ENCODE data around the gene ZNF614. TPM values are rescaled to one million over a fixed set of nuclear protein-coding genes. Genes with fewer than 3 reads are reported as not detected.
"Not testable (repeated sequence)": the region's sequence is repeated elsewhere in the genome, so short reads cannot be mapped to it uniquely, and the experiment has no call there.

Gene ZNF614
- total and polyA plus RNA-seq, 9 donors = 6.3 to 12.7 (median 10.1) TPM

- H3K4me3 ChIP-seq = no peak overlapping the region
- intact Hi-C loops (cut with DNase I) = no loop called here
- no peaks in the 10 kb centered on the region for H3K36me3 ChIP-seq
- no peaks in the 10 kb centered on the region for H3K27me3 ChIP-seq
- WGBS, 3 donors = 95 to 99% (median 98%) methylated on average over 6 of the region's 6 CpGs
- H3K9me3 ChIP-seq = peaks cover 6 to 79% of the 10 kb centered on the region in 2 donors
- no peaks in the 10 kb centered on the region for H3K4me1 ChIP-seq (ENCODE audit: insufficient read depth)
- no peak overlapping the region for H3K27ac ChIP-seq
- TF ChIP-seq CTCF (IDR thresholded peaks at IDR 0.05) = no peak
- no peak for TF ChIP-seq EP300 (IDR thresholded peaks at IDR 0.05)
- TF ChIP-seq POLR2A (IDR thresholded peaks at IDR 0.05) = no peak
- DNase-seq = no peak
Observed at GRCh38 chr19:52065399-52065798, 37.2 kb upstream of the ZNF614 start.

DNA sequence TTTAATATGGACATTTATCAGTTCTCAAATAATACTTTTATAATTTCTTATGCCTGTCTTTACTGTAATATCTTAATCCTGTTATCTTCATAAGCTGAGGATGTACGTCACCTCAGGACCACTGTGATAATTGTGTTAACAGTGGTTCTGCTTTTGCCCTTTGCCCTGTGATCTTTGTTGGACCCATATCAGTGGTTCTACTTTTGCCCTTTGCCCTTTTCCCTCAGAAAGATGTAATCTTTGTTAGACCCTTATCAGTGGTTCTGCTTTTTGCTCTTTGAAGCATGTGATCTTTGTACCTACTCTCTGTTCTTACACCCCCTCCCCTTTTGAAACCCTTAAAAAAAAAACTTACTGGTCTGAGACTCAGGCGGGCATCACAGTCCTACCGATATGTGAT lies 28.3 kb upstream of the ZNF614 start:
- H3K4me1 ChIP-seq (ENCODE audit: insufficient read depth); H3K4me3 ChIP-seq; H3K27ac ChIP-seq; DNase-seq; H3K27me3 ChIP-seq; H3K36me3 ChIP-seq; intact Hi-C loops (cut with DNase I); H3K9me3 ChIP-seq: not testable (repeated sequence)
- WGBS, 3 donors = 95 to 100% (median 98%) methylated on average over 3 of the region's 3 CpGs

DNA sequence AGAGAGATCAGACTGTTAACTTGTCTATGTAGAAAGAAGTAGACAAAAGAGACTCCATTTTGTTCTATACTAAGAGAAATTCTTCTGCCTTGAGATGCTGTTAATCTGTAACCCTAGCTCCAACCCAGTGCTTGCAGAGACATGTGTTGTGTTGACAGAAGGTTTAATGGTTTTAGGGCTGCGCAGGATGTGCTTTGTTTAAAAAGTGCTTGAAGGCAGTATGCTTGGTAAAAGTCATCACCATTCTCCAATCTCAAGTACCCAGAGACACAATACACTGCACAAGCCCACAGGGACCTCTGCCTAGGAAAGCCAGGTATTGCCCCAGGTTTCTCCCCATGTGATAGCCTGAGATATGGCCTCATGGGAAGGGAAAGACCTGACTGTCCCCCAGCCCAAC lies 23.6 kb upstream of the ZNF614 start:
- H3K27ac ChIP-seq; H3K4me3 ChIP-seq; intact Hi-C loops (cut with DNase I); H3K4me1 ChIP-seq (ENCODE audit: insufficient read depth); DNase-seq; H3K9me3 ChIP-seq; H3K27me3 ChIP-seq; H3K36me3 ChIP-seq: not testable (repeated sequence)
- WGBS, 3 donors = 46 to 96% (median 92%) methylated on average over 1 of the region's 1 CpG

GRCh38 chr19:52048555-52049501 lies 20.6 kb upstream of the ZNF614 start, which contains the start of gene ZNF432:
TSS of gene ZNF432 (minus strand) at chr19:52048838. CDS start at chr19:52046868, 1,970 bp downstream.
- peaks cover 0 to 17% of the 10 kb centered on the region in 2 donors for H3K9me3 ChIP-seq
- 0 to 1% (median 0%) methylated on average over 59 to 60 of the region's 60 CpGs for WGBS, 3 donors
- no peaks in the 10 kb centered on the region for H3K27me3 ChIP-seq
- no peaks in the 10 kb centered on the region for H3K4me1 ChIP-seq (ENCODE audit: insufficient read depth)
- peak within 1 kb of the TSS; percentile 77 for H3K4me3 ChIP-seq
- intact Hi-C loops (cut with DNase I) = no loop called here
- DNase-seq = peak; percentile 93 to 97 (median 95)
- TF ChIP-seq CTCF (IDR thresholded peaks at IDR 0.05) (no peak), EP300 (IDR thresholded peaks at IDR 0.05) (no peak), POLR2A (IDR thresholded peaks at IDR 0.05) (peak; percentile 25)
- peak within 1 kb of the TSS; percentile 47 to 94 for H3K27ac ChIP-seq
- H3K36me3 ChIP-seq = no peaks in the 10 kb centered on the region

- TF ChIP-seq POLR2A (IDR thresholded peaks at IDR 0.05) (no peak), EP300 (IDR thresholded peaks at IDR 0.05) (no peak), CTCF (IDR thresholded peaks at IDR 0.05) (no peak)
- peaks cover 7 to 77% of the 10 kb centered on the region in 2 donors for H3K9me3 ChIP-seq
Observed at GRCh38 chr19:52039169-52039568, 11.0 kb upstream of the ZNF614 start.

More at GRCh38 chr19:52039169-52039568, 11.0 kb upstream of the ZNF614 start:
- Histone ChIP-seq H3K4me1 (ENCODE audit: insufficient read depth) (no peaks in the 10 kb centered on the region), H3K4me3 (no peak overlapping the region), H3K27me3 (no peaks in the 10 kb centered on the region), H3K36me3 (peaks cover 5% of the 10 kb centered on the region), H3K27ac (no peak overlapping the region)
- 96 to 98% (median 97%) methylated on average over 4 of the region's 4 CpGs for WGBS, 3 donors
- intact Hi-C loops (cut with DNase I) = no loop called here
- no peak for DNase-seq
